ENCODE results near the gene SF1. TPM values are rescaled to one million over a fixed set of nuclear protein-coding genes. Genes with fewer than 3 reads are reported as not detected.

The SF1 gene
- total RNA-seq, 1 donor, result 114 TPM

GRCh38 chr11:64723907-64724862, 54.2 kb downstream of the SF1 start:
- no peak for TF ChIP-seq CTCF (IDR thresholded peaks at IDR 0.05; ENCODE audit: extremely low read depth, low read depth, low read length)
- no peaks in the 10 kb centered on the region for H3K36me3 ChIP-seq (ENCODE audit: insufficient read depth, low read length)
- H3K27me3 ChIP-seq (ENCODE audit: insufficient read depth, low read length), result peaks cover 17% of the 10 kb centered on the region
- H3K4me1 ChIP-seq (ENCODE audit: insufficient read depth, low read length), result no peaks in the 10 kb centered on the region
- H3K4me3 ChIP-seq (ENCODE audit: insufficient read depth, low read length), result no peak overlapping the region
- no peaks in the 10 kb centered on the region for H4K20me1 ChIP-seq (ENCODE audit: insufficient read depth, low read length)
- H3K27ac ChIP-seq (ENCODE audit: low read depth, low read length), result no peak overlapping the region
- DNase-seq (ENCODE audit: insufficient read length, low spot score, missing footprints), result peak; percentile 77
- no peak overlapping the region for H2AFZ ChIP-seq (ENCODE audit: low read length)
- H3K79me2 ChIP-seq (ENCODE audit: insufficient read depth, low read length), result no peaks in the 10 kb centered on the region
- no peaks in the 10 kb centered on the region for H3K9me3 ChIP-seq (ENCODE audit: low read depth, low read length)
- H3K4me2 ChIP-seq (ENCODE audit: insufficient read depth, low read length), result no peak overlapping the region

- no peak within 1 kb of the TSS for H3K27ac ChIP-seq (ENCODE audit: low read depth, low read length)
- peak; percentile 78 for TF ChIP-seq CTCF (IDR thresholded peaks at IDR 0.05; ENCODE audit: extremely low read depth, low read depth, low read length)
- no peaks in the 10 kb centered on the region for H3K9me3 ChIP-seq (ENCODE audit: low read depth, low read length)
- peaks cover 17% of the 10 kb centered on the region for H3K27me3 ChIP-seq (ENCODE audit: insufficient read depth, low read length)
- H3K36me3 ChIP-seq (ENCODE audit: insufficient read depth, low read length), result no peaks in the 10 kb centered on the region
- H3K4me3 ChIP-seq (ENCODE audit: insufficient read depth, low read length), result peak within 1 kb of the TSS; percentile 77
- H2AFZ ChIP-seq (ENCODE audit: low read length), result peak within 1 kb of the TSS; percentile 89
- peak; percentile 100 for DNase-seq (ENCODE audit: insufficient read length, low spot score, missing footprints)
- no peaks in the 10 kb centered on the region for H3K79me2 ChIP-seq (ENCODE audit: insufficient read depth, low read length)
- H4K20me1 ChIP-seq (ENCODE audit: insufficient read depth, low read length), result no peaks in the 10 kb centered on the region
- peak within 1 kb of the TSS; percentile 89 for H3K4me2 ChIP-seq (ENCODE audit: insufficient read depth, low read length)
- H3K4me1 ChIP-seq (ENCODE audit: insufficient read depth, low read length), result no peaks in the 10 kb centered on the region
Observed at GRCh38 chr11:64723117-64723906, 55.0 kb downstream of the SF1 start, which contains the start of gene NRXN2. NRXN2 (minus strand) TSS chr11:64723197; CDS start chr11:64713699, 9,498 bp downstream.

- Histone ChIP-seq H3K4me3 (ENCODE audit: insufficient read depth, low read length) (no peak overlapping the region), H3K4me2 (ENCODE audit: insufficient read depth, low read length) (no peak overlapping the region), H3K79me2 (ENCODE audit: insufficient read depth, low read length) (no peaks in the 10 kb centered on the region), H3K27ac (ENCODE audit: low read depth, low read length) (no peak overlapping the region), H2AFZ (ENCODE audit: low read length) (no peak overlapping the region), H3K27me3 (ENCODE audit: insufficient read depth, low read length) (peaks cover 21% of the 10 kb centered on the region), H3K36me3 (ENCODE audit: insufficient read depth, low read length) (no peaks in the 10 kb centered on the region), H3K4me1 (ENCODE audit: insufficient read depth, low read length) (no peaks in the 10 kb centered on the region), H3K9me3 (ENCODE audit: low read depth, low read length) (no peaks in the 10 kb centered on the region), H4K20me1 (ENCODE audit: insufficient read depth, low read length) (no peaks in the 10 kb centered on the region)
- TF ChIP-seq CTCF (IDR thresholded peaks at IDR 0.05; ENCODE audit: extremely low read depth, low read depth, low read length), result no peak
- peak; percentile 88 for DNase-seq (ENCODE audit: insufficient read length, low spot score, missing footprints)
Observed at GRCh38 chr11:64722141-64723065, 55.9 kb downstream of the SF1 start.

Measured in osteoblast (primary cell).